Activated CD4-positive, alpha-beta T cell treated with anti-CD3 and anti-CD28 coated beads for 1 hour (primary cell): ENCODE data around the gene SNTG2.

Experiments used
- DNase-seq: peaks from one replicate; pipeline ENCODE4 v3.0.0-alpha.2; 2020

The SNTG2 gene

DNA sequence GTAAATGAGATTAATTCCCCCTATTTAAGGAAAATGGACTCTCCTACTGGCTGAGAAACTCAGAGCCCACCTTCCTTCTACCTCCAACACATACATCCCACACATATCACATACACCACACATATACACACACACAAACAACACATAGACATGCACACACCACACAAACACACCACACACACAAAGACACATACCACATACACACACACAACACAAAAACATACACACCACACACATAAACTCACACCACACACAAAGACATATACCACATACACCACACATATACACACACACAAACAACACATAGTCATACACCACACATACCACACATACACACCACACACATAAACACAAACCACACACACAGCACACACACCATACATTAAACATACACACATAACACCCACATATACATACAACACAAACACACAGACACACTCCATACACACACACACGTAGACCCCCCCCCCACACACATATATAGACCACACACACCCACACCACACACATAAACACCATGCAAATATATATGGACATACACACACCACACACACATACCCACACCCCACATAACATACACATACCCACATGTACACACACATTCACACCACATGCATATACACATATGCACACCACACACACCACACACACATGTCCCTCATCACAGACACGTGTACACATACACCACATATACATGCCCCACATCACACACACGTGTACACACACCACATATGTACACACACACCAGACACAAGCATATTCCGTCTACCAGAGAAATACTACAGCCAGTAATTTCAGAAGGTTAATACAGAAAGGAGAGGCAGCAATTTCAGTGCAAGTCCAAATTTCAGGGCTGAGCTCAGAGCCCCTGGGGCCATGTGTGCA lies 204.3 kb downstream of the SNTG2 start:
- DNase-seq = no peak

DNA sequence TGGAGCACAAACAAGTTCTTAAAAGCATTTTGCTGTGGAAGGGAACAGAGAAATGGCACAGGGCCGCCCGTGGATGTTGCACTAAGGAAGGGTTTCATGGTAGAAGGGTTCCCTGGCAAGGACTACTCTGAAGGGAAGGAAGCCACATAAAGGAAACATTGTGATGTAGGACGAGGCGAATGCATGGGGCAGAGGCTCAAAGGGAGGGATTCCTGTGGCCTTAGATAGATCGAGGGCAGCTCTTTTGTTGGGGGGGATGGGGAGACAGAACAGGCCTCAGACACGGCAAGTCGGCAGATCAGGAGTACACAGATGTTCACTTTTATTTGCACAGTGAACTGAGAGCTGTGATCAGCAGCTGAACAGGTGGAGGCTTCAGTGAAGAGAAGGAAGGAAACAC lies 205.4 kb downstream of the SNTG2 start:
- no peak for DNase-seq

- DNase-seq = no peak
These were observed 205.9 kb downstream of the SNTG2 start for GRCh38 chr2:1156531-1156930.

- DNase-seq = no peak
These were observed 206.5 kb downstream of the SNTG2 start for GRCh38 chr2:1157107-1157506.

- no peak for DNase-seq
These were observed 208.4 kb downstream of the SNTG2 start for GRCh38 chr2:1159013-1159412.

DNA sequence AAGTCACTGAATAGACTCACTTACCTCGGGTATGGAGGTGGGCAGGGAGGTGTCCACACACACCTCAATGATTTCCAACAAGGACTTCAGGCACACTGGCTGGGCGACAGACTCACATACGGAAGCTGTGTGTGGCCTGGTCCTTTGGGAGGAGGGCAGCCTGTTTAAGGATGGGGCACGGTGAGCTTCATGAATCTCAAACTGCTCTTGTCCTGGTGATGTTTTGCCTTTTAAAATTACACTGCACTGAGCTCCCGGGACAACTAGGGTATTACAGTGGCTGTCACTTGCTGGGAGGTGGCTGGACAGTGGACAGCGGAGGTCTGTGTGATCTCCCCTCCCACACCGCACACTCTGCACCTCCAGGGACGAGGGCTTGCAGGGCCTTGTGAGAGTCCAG lies 211.6 kb downstream of the SNTG2 start:
- no peak for DNase-seq

GRCh38 chr2:1162768-1163584 lies 212.3 kb downstream of the SNTG2 start:
- peak; percentile 29 for DNase-seq

DNA sequence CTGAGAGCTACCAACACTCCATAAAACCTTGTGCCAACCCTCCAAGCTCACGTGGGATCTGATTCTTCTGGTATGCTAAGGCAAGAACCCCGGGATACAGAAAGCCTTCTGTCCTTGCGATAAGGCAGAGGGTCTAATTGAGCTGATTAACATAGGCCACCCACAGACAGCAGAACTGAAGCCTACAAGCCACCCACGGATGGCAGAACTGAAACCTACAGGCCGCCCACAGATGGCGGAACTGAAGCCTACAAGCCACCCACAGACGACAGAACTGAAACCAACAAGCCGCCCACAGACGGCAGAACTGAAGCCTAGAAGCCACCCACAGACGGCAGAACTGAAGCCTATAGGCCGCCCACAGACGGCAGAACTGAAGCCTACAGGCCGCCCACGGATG lies 216.3 kb downstream of the SNTG2 start:
- no peak for DNase-seq

DNA sequence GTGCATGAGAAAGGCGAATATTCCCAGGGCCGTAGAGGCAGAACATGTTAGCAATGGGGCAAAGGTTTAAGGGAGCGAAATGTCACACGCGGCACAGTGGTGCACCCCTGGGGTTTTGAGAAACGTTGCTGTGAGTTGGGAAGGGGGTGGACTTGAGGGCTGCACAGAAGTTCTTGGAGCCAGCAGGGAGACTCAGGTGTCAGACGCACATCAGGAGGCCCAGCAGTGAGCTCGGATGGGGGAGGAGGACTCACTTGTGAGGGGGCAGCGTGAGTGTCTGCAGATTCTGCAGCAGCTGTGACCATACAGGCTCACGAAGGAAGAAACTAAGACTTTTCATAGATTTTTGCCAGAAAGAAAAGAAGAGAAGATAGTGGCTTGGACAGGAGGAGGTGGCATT lies 218.2 kb downstream of the SNTG2 start:
- DNase-seq = no peak

DNA sequence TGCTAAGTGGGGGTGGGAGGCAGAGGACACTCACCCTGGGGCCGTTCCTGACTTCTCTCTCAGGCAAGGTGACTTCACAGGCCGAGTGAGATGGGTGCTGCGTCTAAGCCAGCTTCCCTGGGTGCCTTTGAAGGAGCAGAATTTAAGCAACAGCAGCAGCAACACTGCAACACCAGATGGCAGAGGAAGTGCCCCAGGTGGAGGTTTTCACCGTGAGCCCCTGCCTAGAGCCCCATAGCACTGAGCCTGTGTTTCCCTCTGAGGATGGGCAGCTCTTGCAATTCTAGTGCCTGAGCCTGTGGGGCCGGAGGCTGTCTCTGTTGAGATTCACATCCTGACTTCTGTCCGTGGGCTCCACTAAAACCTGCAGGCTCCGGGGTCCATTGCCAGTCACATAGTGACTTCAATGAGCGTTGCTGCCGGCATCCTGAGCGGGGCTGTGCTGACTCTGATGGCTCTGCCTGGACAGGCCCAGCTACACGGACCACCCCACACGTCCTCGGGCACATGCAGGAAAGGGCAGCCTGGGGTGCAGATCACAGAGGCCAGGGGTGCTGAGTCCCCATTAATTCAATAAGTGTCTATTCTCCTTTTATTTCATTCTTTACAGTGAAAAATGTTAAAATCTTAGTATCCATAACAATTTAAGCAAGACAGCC lies 218.8 kb downstream of the SNTG2 start:
- DNase-seq = no peak

- no peak for DNase-seq
These were observed 219.6 kb downstream of the SNTG2 start for GRCh38 chr2:1170241-1170640.

DNA sequence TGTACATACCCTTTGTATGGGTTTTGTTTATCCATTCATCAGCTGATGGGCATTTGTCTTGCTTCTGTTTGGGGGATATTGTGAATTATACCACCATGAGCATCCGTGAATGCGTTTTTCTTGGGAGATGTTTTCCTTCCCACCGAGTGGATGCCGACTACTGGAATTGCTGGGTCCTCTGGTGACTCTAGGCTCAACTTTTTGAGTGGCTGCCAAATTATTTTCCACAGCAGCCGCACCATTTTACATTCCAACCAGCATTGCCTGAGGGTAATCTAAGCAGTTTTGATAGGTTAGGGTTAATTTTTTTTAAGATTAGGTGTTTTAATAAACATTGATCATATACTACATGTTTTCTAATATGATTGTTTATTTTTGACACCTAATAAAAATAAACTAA lies 220.1 kb downstream of the SNTG2 start:
- no peak for DNase-seq

- DNase-seq = no peak
These were observed 222.9 kb downstream of the SNTG2 start for GRCh38 chr2:1173528-1173927.

GRCh38 chr2:1181893-1182292 lies 231.2 kb downstream of the SNTG2 start:
- DNase-seq = no peak

- no peak for DNase-seq
These were observed 232.7 kb downstream of the SNTG2 start for GRCh38 chr2:1183300-1183699.

DNA sequence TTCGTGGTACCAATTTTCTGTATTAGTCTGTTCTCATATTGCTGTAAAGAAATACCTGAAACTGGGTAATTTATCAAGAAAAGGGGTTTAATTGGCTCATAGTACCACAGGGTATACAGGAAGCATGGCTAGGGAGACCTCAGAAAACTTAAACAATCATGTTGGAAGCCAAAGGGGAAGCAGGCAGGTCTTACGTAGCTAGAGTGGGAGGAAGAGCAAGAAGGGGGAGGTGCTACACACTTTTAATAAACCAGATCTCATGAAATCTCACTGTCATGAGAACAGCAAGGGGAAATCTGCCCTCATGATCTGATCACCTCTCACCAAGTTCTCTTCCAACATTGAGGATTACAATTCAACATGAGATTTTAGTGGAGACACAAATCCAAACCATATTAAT lies 235.8 kb downstream of the SNTG2 start:
- DNase-seq = no peak

DNA sequence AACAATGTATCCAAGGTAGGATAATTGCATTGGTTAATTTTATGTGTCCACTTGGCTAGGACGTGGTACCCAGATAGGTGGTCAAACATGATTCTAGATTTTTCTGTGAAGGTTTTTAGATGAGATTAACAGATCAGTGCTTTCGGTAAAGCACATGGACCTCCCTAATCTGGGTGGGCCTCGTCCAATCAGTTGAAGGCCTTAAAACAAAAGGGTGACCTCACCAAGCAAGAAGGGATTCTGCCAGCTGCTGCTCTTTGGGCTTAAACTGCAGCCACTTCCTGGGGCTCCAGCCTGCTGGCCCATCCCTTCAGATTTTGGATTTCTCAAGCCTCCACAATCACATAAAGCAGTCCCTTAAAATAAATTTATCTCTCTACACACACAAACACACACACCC lies 236.5 kb downstream of the SNTG2 start:
- DNase-seq = no peak

- no peak for DNase-seq
These were observed 241.5 kb downstream of the SNTG2 start for GRCh38 chr2:1192121-1192520.

- no peak for DNase-seq
These were observed 243.2 kb downstream of the SNTG2 start for GRCh38 chr2:1193801-1194200.

- no peak for DNase-seq
These were observed 253.1 kb downstream of the SNTG2 start for GRCh38 chr2:1203772-1204171.

GRCh38 chr2:1205853-1206252 lies 255.2 kb downstream of the SNTG2 start:
- no peak for DNase-seq

DNA sequence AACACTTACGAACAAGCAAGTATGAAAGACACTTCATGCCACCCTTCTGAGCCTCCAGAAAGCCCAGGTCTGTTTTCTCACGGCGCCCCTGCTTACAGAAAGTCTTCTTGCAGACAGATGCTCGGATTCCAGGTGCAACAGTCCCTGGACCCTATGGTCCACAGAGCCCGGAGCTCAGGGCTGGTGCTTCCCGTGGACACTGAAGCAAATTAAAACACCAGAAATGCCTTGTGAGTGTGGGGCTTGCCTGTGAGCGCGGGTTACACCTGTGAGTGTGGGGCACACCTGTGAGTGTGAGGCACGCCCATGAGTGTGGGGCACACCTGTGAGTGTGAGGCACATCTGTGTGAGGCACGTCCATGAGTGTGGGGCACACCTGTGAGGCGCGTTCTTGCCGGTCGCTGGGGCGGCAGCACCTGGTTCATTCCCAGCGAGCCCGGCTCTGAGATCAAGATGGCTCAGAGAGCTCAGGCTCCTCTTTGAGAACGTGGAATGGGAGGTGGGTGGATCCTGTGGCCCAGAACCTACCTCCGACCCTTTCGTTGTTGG lies 257.4 kb downstream of the SNTG2 start:
- no peak for DNase-seq

- no peak for DNase-seq
These were observed 257.9 kb downstream of the SNTG2 start for GRCh38 chr2:1208522-1208921.
